Measurements from ENCODE around the gene GABRB1.

DNA sequence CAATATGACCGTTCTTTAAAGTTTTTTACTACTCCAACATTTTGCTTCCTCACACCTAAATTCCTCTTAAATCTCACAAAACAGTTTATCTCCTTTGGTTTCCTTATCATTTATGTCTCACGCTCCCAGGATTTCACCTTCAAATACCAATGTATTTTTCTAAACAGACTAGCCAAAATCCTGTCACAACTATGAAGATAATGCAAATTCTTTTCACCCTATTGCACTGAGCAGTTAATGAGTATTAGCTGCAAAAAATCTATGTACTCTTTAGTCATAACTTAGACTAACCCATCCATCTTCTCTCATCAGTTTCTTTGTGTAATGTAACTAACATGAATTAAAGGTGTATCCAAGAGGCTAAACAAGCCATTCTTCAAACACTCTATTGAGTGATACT lies 280.8 kb downstream of the GABRB1 start:
- TF ChIP-seq GATA3 (IDR thresholded peaks at IDR 0.05; ENCODE audit: low read depth, low read length), result no peak
- TF ChIP-seq GATA2 (IDR thresholded peaks at IDR 0.05; ENCODE audit: low read depth, low read length), result no peak
